NCI-H128 (cell line): Measurements from ENCODE around the gene KIF16B.
"Not testable (repeated sequence)": the region's sequence is repeated elsewhere in the genome, so short reads cannot be mapped to it uniquely, and the experiment has no call there.

Experiments used
- DNase-seq: peaks from one replicate; lab custom pipeline; 2025; ENCODE audit not compliant: unreplicated experiment; lab: John Stamatoyannopoulos, UW

KIF16B gene

GRCh38 chr20:16573001-16573965 is at the start of gene KIF16B:
KIF16B (minus strand) TSS chr20:16573448; CDS start chr20:16573275, 173 bp downstream.
- DNase-seq: peak; percentile 72

- no peak for DNase-seq
These were observed 49.3 kb upstream of the KIF16B start for GRCh38 chr20:16622501-16622900.

- no peak for DNase-seq
These were observed 48.3 kb upstream of the KIF16B start for GRCh38 chr20:16621435-16622141.

- DNase-seq: no peak
These were observed 47.7 kb upstream of the KIF16B start for GRCh38 chr20:16620961-16621360.

GRCh38 chr20:16619953-16620352 is 46.7 kb upstream of the KIF16B start:
- no peak for DNase-seq

- no peak for DNase-seq
These were observed 43.8 kb upstream of the KIF16B start for GRCh38 chr20:16617056-16617455.

GRCh38 chr20:16616317-16616716 is 43.1 kb upstream of the KIF16B start:
- no peak for DNase-seq

- DNase-seq: no peak
These were observed 42.0 kb upstream of the KIF16B start for GRCh38 chr20:16615199-16615598.

GRCh38 chr20:16613954-16614353 is 40.7 kb upstream of the KIF16B start:
- DNase-seq: no peak

GRCh38 chr20:16612706-16613105 is 39.5 kb upstream of the KIF16B start:
- no peak for DNase-seq

- no peak for DNase-seq
These were observed 38.6 kb upstream of the KIF16B start for GRCh38 chr20:16611817-16612216.

GRCh38 chr20:16609066-16609465 is 35.8 kb upstream of the KIF16B start:
- no peak for DNase-seq

GRCh38 chr20:16608277-16608650 is 35.0 kb upstream of the KIF16B start:
- DNase-seq: no peak

- DNase-seq: no peak
These were observed 34.4 kb upstream of the KIF16B start for GRCh38 chr20:16607364-16608276.

GRCh38 chr20:16606468-16607070 is 33.3 kb upstream of the KIF16B start:
- DNase-seq: no peak

- no peak for DNase-seq
These were observed 27.8 kb upstream of the KIF16B start for GRCh38 chr20:16601047-16601446.

GRCh38 chr20:16599257-16599656 is 26.0 kb upstream of the KIF16B start:
- no peak for DNase-seq

GRCh38 chr20:16596991-16597390 is 23.7 kb upstream of the KIF16B start:
- DNase-seq: no peak

GRCh38 chr20:16596404-16596803 is 23.2 kb upstream of the KIF16B start:
- DNase-seq: not testable (repeated sequence)

GRCh38 chr20:16595376-16595775 is 22.1 kb upstream of the KIF16B start:
- no peak for DNase-seq
